Measurements from ENCODE around the gene CKS1B. TPM values are rescaled to one million over a fixed set of nuclear protein-coding genes. Genes with fewer than 3 reads are reported as not detected.

CKS1B gene
- total and polyA plus RNA-seq, 10 donors = 15.7 to 51.5 (median 27.5) TPM

- no peak for DNase-seq
- TF ChIP-seq POLR2AphosphoS5 (IDR thresholded peaks at IDR 0.05) = no peak
- no peak for TF ChIP-seq POLR2A (IDR thresholded peaks at IDR 0.05)
- no peak for TF ChIP-seq CTCF (IDR thresholded peaks at IDR 0.05 in 8 of 11, conservative IDR thresholded peaks at IDR 0.05 in 3 of 11)
- Histone ChIP-seq H3K4me1 (peaks cover 9 to 33% (median 22%) of the 10 kb centered on the region in 6 donors), H3K4me3 (no peak overlapping the region), H3K36me3 (no peaks in the 10 kb centered on the region), H3K27ac (no peak overlapping the region), H3K27me3 (replicated peaks in 1 of 7) (no peaks in the 10 kb centered on the region), H3K9me3 (no peaks in the 10 kb centered on the region)
- WGBS, 5 donors = 77 to 90% (median 86%) methylated on average over 8 of the region's 8 CpGs
- intact Hi-C loops (cut with DNase I; ENCODE audit: low total_unique reads) = no loop called here
Measured at GRCh38 chr1:155022136-155022926, 47.9 kb downstream of the CKS1B start.

GRCh38 chr1:155022927-155023236, 48.4 kb downstream of the CKS1B start:
- TF ChIP-seq POLR2AphosphoS5 (IDR thresholded peaks at IDR 0.05) (no peak), CTCF (IDR thresholded peaks at IDR 0.05 in 8 of 11, conservative IDR thresholded peaks at IDR 0.05 in 3 of 11) (no peak), POLR2A (IDR thresholded peaks at IDR 0.05) (no peak)
- no peak overlapping the region for H3K27ac ChIP-seq
- no peak overlapping the region for H3K4me3 ChIP-seq
- WGBS, 5 donors = 54 to 71% (median 67%) methylated on average over 4 of the region's 4 CpGs
- H3K27me3 ChIP-seq (replicated peaks in 1 of 7) = no peaks in the 10 kb centered on the region
- H3K9me3 ChIP-seq = no peaks in the 10 kb centered on the region
- intact Hi-C loops (cut with DNase I; ENCODE audit: low total_unique reads) = no loop called here
- H3K4me1 ChIP-seq = peaks cover 5 to 28% (median 17%) of the 10 kb centered on the region in 6 donors
- DNase-seq = no peak
- H3K36me3 ChIP-seq = no peaks in the 10 kb centered on the region

GRCh38 chr1:155023627-155024026, 49.1 kb downstream of the CKS1B start:
- H3K27me3 ChIP-seq (replicated peaks in 1 of 7) = no peaks in the 10 kb centered on the region

More at GRCh38 chr1:155023627-155024026, 49.1 kb downstream of the CKS1B start:
- no peak overlapping the region for H3K4me3 ChIP-seq
- DNase-seq = no peak
- intact Hi-C loops (cut with DNase I; ENCODE audit: low total_unique reads) = no loop called here
- 82 to 93% (median 89%) methylated on average over 5 of the region's 5 CpGs for WGBS, 5 donors
- no peaks in the 10 kb centered on the region for H3K9me3 ChIP-seq
- H3K36me3 ChIP-seq = no peaks in the 10 kb centered on the region
- H3K27ac ChIP-seq = no peak overlapping the region
- H3K4me1 ChIP-seq = peaks cover 0 to 24% (median 9%) of the 10 kb centered on the region in 6 donors
- TF ChIP-seq CTCF (IDR thresholded peaks at IDR 0.05 in 8 of 11, conservative IDR thresholded peaks at IDR 0.05 in 3 of 11) = no peak
- TF ChIP-seq POLR2A (IDR thresholded peaks at IDR 0.05) = no peak
- TF ChIP-seq POLR2AphosphoS5 (IDR thresholded peaks at IDR 0.05) = no peak

Data from spleen (tissue), 11 donors.